ENCODE measurements around the gene LRRC41. TPM values are rescaled to one million over a fixed set of nuclear protein-coding genes. Genes with fewer than 3 reads are reported as not detected.
"Not testable (repeated sequence)": the region's sequence is repeated elsewhere in the genome, so short reads cannot be mapped to it uniquely, and the experiment has no call there.

The LRRC41 gene
- total RNA-seq, 2 donors from 2014 or later: 46.3 to 53.6 TPM

GRCh38 chr1:46329807-46330206 lies 26.4 kb upstream of the LRRC41 start:
- DNase-seq; intact Hi-C loops (cut with DNase I, micrococcal nuclease); ATAC-seq: not testable (repeated sequence)

GRCh38 chr1:46328182-46328581 lies 24.8 kb upstream of the LRRC41 start:
- DNase-seq; intact Hi-C loops (cut with DNase I, micrococcal nuclease); ATAC-seq: not testable (repeated sequence)

- intact Hi-C loops (cut with DNase I, micrococcal nuclease); ATAC-seq; DNase-seq: not testable (repeated sequence)
Observed at GRCh38 chr1:46325285-46326076, 22.1 kb upstream of the LRRC41 start.

- ATAC-seq; DNase-seq; intact Hi-C loops (cut with DNase I, micrococcal nuclease): not testable (repeated sequence)
Observed at GRCh38 chr1:46322191-46322590, 18.8 kb upstream of the LRRC41 start.

- intact Hi-C loops (cut with DNase I, micrococcal nuclease); DNase-seq; ATAC-seq: not testable (repeated sequence)
Observed at GRCh38 chr1:46319960-46320914, 16.8 kb upstream of the LRRC41 start.

GRCh38 chr1:46319301-46319700 lies 15.9 kb upstream of the LRRC41 start:
- DNase-seq; intact Hi-C loops (cut with DNase I, micrococcal nuclease): not testable (repeated sequence)
- peak; percentile 17 for ATAC-seq

GRCh38 chr1:46317323-46317722 lies 13.9 kb upstream of the LRRC41 start:
- intact Hi-C loops (cut with DNase I, micrococcal nuclease): no loop called here
- ATAC-seq: no peak
- DNase-seq: no peak

GRCh38 chr1:46315669-46316403 lies 12.4 kb upstream of the LRRC41 start:
- intact Hi-C loops (cut with DNase I, micrococcal nuclease): no loop called here
- no peak for DNase-seq
- no peak for ATAC-seq

GRCh38 chr1:46310321-46310720 lies 6.9 kb upstream of the LRRC41 start:
- ATAC-seq (no peak), DNase-seq (no peak)
- intact Hi-C loops (cut with DNase I, micrococcal nuclease): no loop called here

- intact Hi-C loops (cut with DNase I, micrococcal nuclease): no loop called here
- no peak for ATAC-seq
- no peak for DNase-seq
Observed at GRCh38 chr1:46309401-46310159, 6.2 kb upstream of the LRRC41 start.

GRCh38 chr1:46306159-46306530 lies 2.7 kb upstream of the LRRC41 start:
- intact Hi-C loops (cut with DNase I, micrococcal nuclease): no loop called here
- no peak for ATAC-seq

GRCh38 chr1:46303872-46304326 lies 483 bp upstream of the LRRC41 start:
- intact Hi-C loops (cut with DNase I, micrococcal nuclease): no loop called here
- DNase-seq (no peak), ATAC-seq (no peak)

More at GRCh38 chr1:46306159-46306530, 2.7 kb upstream of the LRRC41 start:
- DNase-seq: no peak

GRCh38 chr1:46302641-46303037 lies 777 bp downstream of the LRRC41 start:
- ATAC-seq (peak; percentile 38), DNase-seq (peak; percentile 28 to 55)
- intact Hi-C loops (cut with DNase I, micrococcal nuclease): no loop called here

GRCh38 chr1:46301808-46302640 lies 1.4 kb downstream of the LRRC41 start:
- ATAC-seq (peak; percentile 48), DNase-seq (peak; percentile 57 to 74)
- intact Hi-C loops (cut with DNase I, micrococcal nuclease): no loop called here

GRCh38 chr1:46301406-46301807 lies 2.0 kb downstream of the LRRC41 start:
- intact Hi-C loops (cut with DNase I, micrococcal nuclease): no loop called here
- DNase-seq (no peak), ATAC-seq (no peak)

- no peak for ATAC-seq
- intact Hi-C loops (cut with DNase I, micrococcal nuclease): no loop called here
- peak in 1 of 2 donors; percentile 15 for DNase-seq
Observed at GRCh38 chr1:46300673-46301405, 2.6 kb downstream of the LRRC41 start.

GRCh38 chr1:46298387-46298786 lies 5.0 kb downstream of the LRRC41 start:
- intact Hi-C loops (cut with DNase I, micrococcal nuclease): no loop called here
- DNase-seq (no peak), ATAC-seq (no peak)
